GM12878 (cell line): ENCODE measurements around the gene C20orf144. TPM values are rescaled to one million over a fixed set of nuclear protein-coding genes. Genes with fewer than 3 reads are reported as not detected.

Experiments used
- ATAC-seq: fragments of 200-7000 bp; cut with Tn5 transposase; 3 replicates; pipeline ENCODE4 v1.9.1; 2020; ENCODE audit warnings: mild to moderate bottlenecking, moderate library complexity
- BruUV-seq: library from RNA; stranded (reverse); fragments of 400-500 nt; replicated peaks from 2 replicates; lab custom pipeline; 2021; lab: Mats Ljungman, UMichigan
- CTCF ChIA-PET: fragments of 300-600 bp; sonication (Branson Sonifier 250); formaldehyde crosslinking; extraction: SDS; loops from one replicate; lab custom pipeline; 2021; ENCODE audit warnings: inconsistent platforms; lab: Yijun Ruan, JAX
- POLR2A ChIA-PET: fragments of 350-600 bp; formaldehyde crosslinking; extraction: SDS; loops from one replicate; lab custom pipeline; 2021; ENCODE audit warnings: inconsistent platforms; lab: Charles Lee
- RAD21 ChIA-PET: fragments of 300-600 bp; sonication (Branson Sonifier 250); formaldehyde crosslinking; loops from one replicate; lab custom pipeline; 2023; ENCODE audit warnings: antibody characterized with exemption; ENCODE audit not compliant: unreplicated experiment; lab: Charles Lee
- SMC1A ChIA-PET: fragments of 300-600 bp; sonication (Branson Sonifier 250); formaldehyde crosslinking; loops from one replicate; lab custom pipeline; 2023; ENCODE audit not compliant: unreplicated experiment, uncharacterized antibody; lab: Charles Lee
- DNase-seq: peaks from one replicate; pipeline ENCODE4 v3.0.0-alpha.2; 2011; ENCODE audit warnings: low read depth, low spot score
- FAIRE-seq: peaks from 3 replicates; lab custom pipeline; 2011; peaks lifted over from hg19 to GRCh38; lab: Jason Lieb, UNC
- H2AFZ ChIP-seq: 2 replicates; pipeline ENCODE4 v1.6.0; 2011; ENCODE audit warnings: low read depth, low read length, control low read depth; ENCODE audit not compliant: control insufficient read depth
- H3K27ac ChIP-seq: 2 replicates; pipeline ENCODE4 v1.5.1; 2011; ENCODE audit warnings: control low read depth; ENCODE audit not compliant: control insufficient read depth, insufficient read depth
- H3K27me3 ChIP-seq, 2 experiments: replicated peaks in 1 of 2; 2 replicates each; pipeline versions ENCODE4 v1.6.0 to v1.6.1; 2011; ENCODE audit warnings: low read length in 1 of 2; ENCODE audit not compliant: control insufficient read depth in 2 of 2, insufficient read depth in 2 of 2
- H3K36me3 ChIP-seq, 2 experiments: 2 replicates each; pipeline ENCODE4 v1.5.1; 2011; ENCODE audit warnings: low read length in 1 of 2; ENCODE audit not compliant: control insufficient read depth in 2 of 2, insufficient read depth in 2 of 2
- H3K4me1 ChIP-seq: 2 replicates; pipeline ENCODE4 v1.6.1; 2011; ENCODE audit warnings: mild to moderate bottlenecking, low read length, moderate library complexity, mixed read lengths; ENCODE audit not compliant: control insufficient read depth, insufficient read depth
- H3K4me2 ChIP-seq: 2 replicates; pipeline ENCODE4 v1.6.0; 2011; ENCODE audit warnings: control low read depth; ENCODE audit not compliant: control insufficient read depth, insufficient read depth
- H3K4me3 ChIP-seq: fragments of 200-600 bp; sonication (generic); 2 replicates; pipeline ENCODE4 v1.5.1; 2016
- H3K79me2 ChIP-seq: 2 replicates; pipeline ENCODE4 v1.6.0; 2011; ENCODE audit warnings: low read length; ENCODE audit not compliant: control insufficient read depth, insufficient read depth
- H3K9ac ChIP-seq: 2 replicates; pipeline ENCODE4 v1.8.0; 2011; ENCODE audit warnings: low read length, control low read depth, mixed read lengths; ENCODE audit not compliant: control insufficient read depth, insufficient read depth
- H3K9me3 ChIP-seq: replicated peaks from 3 replicates; pipeline ENCODE4 v1.5.1; 2011; ENCODE audit warnings: mild to moderate bottlenecking, low read length; ENCODE audit not compliant: control insufficient read depth, insufficient read depth
- H4K20me1 ChIP-seq: 2 replicates; pipeline ENCODE4 v1.6.0; 2011; ENCODE audit not compliant: control insufficient read depth, insufficient read depth
- FOS ChIP-seq: IDR thresholded peaks from 3 replicates; pipeline ENCODE4 v1.6.1; 2011; ENCODE audit warnings: borderline replicate concordance; ENCODE audit not compliant: insufficient read length; ENCODE audit errors: extremely low read depth
- GABPA ChIP-seq: IDR thresholded peaks from 2 replicates; pipeline ENCODE4 v1.6.1; 2014; ENCODE audit warnings: antibody characterized with exemption, low read depth, mild to moderate bottlenecking, inconsistent platforms
- KLF5 ChIP-seq: fragments of 450-650 bp; IDR thresholded peaks from 2 replicates; pipeline ENCODE4 v1.6.1; 2014; ENCODE audit warnings: mild to moderate bottlenecking; ENCODE audit not compliant: partially characterized antibody
- NFIC ChIP-seq: IDR thresholded peaks from 2 replicates; pipeline ENCODE4 v1.6.1; 2012; ENCODE audit warnings: low read depth, mild to moderate bottlenecking, inconsistent platforms, low read length, moderate library complexity
- PAX5 ChIP-seq: IDR thresholded peaks from 2 replicates; pipeline ENCODE4 v1.6.1; 2011; ENCODE audit warnings: low read depth, low read length, borderline replicate concordance
- SMAD5 ChIP-seq: IDR thresholded peaks from 2 replicates; pipeline ENCODE4 v1.6.1; 2016; ENCODE audit warnings: antibody characterized with exemption, low read depth
- SMARCA5 ChIP-seq: fragments of 450-650 bp; IDR thresholded peaks from 2 replicates; pipeline ENCODE4 v1.6.1; 2017; ENCODE audit warnings: mild to moderate bottlenecking
- SREBF2 ChIP-seq: IDR thresholded peaks from 2 replicates; pipeline ENCODE4 v1.6.1; 2012; ENCODE audit warnings: mild to moderate bottlenecking, low read length
- ZBED1 ChIP-seq: IDR thresholded peaks from 2 replicates; pipeline ENCODE4 v1.6.1; 2016; ENCODE audit warnings: borderline replicate concordance
- WGBS: methylation state at CpG from one replicate; pipeline ENCODE4 v1.1.6; 2016; ENCODE audit warnings: low lambda C conversion rate; ENCODE audit not compliant: insufficient replicate concordance, insufficient coverage; ENCODE audit errors: missing lambda C conversion rate; 5-methylcytosine and 5-hydroxymethylcytosine counted together
- in situ Hi-C: fragments of 300-500 bp; cut with MboI; formaldehyde crosslinking; loops from 9 replicates; pipeline ENCODE4 v1.14.3; 2018; ENCODE audit warnings: mixed read lengths
- intact Hi-C: fragments of 100-400 bp; cut with micrococcal nuclease; formaldehyde crosslinking; loops from one replicate; pipeline ENCODE4 v1.14.2; 2022; ENCODE audit not compliant: unreplicated experiment
- polyA plus RNA-seq, 11 experiments: library from polyadenylated mRNA; depleted of rRNA in 4 of 11; unstranded in 6 of 11; stranded (reverse) in 5 of 11; fragments of >200 nt; fragmentation: Nextera tagmentation in 4 of 11; fragmentation: Illumina TruSeq in 1 of 11; extraction: Ambion mirVana in 4 of 11; extraction: Trizol in 1 of 11; gene quantifications; 1 replicate in 1 of 11; 2 replicates in 10 of 11; pipeline versions ENCODE4 v1.2.1 to v1.2.3, GENCODE V29; 2011 to 2016; ENCODE audit warnings: inconsistent platforms in 2 of 11, missing spikeins in 2 of 11, low read depth in 1 of 11
- total RNA-seq, 4 experiments: library from RNA; depleted of rRNA in 3 of 4; stranded (reverse); fragments of >200 nt in 3 of 4; fragmentation: Illumina TruSeq in 1 of 4; extraction: Trizol in 1 of 4; gene quantifications; 2 replicates each; pipeline versions ENCODE4 v1.2.1 to v1.2.3, GENCODE V29; 2013 to 2021

C20orf144 gene
- total and polyA plus RNA-seq, 10 of the 15 experiments (the other 5 are each of a cell fraction or from before 2014, with no cell fraction given), result 0.04 to 0.62 (median 0.23) TPM; not detected in 2

DNA sequence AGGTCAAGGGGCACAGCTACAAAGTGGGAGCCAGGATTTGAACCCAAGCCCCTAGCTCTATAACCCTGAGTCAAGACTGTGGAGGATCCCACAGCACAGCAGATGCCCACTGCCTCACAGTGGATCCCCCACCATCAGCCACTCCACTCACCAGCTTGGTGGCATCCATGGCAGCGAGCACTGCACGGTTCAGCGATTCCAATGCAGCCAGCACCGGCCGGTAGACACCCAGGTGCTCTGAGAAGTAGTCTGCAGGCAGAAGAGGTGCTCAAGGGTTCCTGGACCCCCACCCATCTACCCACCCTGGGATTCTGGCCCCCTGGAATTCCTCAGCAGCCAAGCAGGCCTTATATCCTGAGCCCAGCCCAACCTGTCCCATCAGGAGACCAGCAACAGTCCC, 7.1 kb downstream of the C20orf144 start:
- intact Hi-C loops, result loop anchor here (10.0 kb wide), 1 partner anchor 456 kb away; no protein-coding TSS in a partner anchor
- in situ Hi-C loops, result no loop called here

DNA sequence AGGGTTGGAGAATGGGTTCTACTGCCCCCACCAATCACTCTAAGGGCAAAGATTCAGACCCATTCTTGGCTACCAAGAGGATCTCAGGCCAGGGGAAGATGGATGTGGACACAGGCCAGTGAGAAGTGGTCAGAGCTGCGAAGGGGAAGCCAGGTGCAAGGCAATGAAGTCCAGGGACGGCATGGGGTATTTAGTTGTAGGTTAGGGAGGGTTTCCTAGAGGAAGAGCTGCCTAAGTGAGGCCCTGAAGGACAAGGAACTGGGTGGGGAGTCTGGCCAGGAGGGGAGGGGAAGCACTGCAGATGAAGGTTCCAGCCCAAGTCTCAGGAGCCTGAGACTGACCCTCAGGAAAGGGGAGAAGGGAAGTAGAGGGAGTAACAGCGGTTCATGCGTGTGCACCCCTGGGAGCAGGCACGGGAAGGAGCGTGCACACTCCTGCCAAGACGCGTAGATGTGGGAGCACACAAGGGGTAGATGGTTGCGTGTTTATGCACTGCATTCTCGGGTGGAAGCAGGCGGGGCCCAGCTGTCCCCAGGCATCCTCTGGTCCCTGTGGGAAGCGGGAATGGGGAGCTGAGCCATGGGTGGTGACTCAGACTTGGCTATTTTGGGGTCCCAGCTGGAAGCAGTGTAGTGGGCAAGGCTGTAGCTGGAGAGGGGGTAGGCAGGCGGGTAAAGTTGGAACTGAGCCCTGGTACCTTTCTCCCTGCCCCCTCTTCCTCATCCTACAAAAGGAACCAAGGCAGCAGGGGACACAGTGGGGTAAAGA, 7.9 kb downstream of the C20orf144 start:
- WGBS, result 89% methylated on average over 13 of the region's 13 CpGs
- no peak overlapping the region for H3K4me3 ChIP-seq
- TF ChIP-seq SREBF2 (no peak), NFIC (no peak), KLF5 (no peak), SMAD5 (no peak), FOS (no peak), SMARCA5 (no peak), ZBED1 (no peak)
- TF ChIP-seq, all 136 proteins: peak for 0
- no peak overlapping the region for H3K27ac ChIP-seq
- in situ Hi-C loops (no loop called here), intact Hi-C loops (loop anchor here (10.0 kb wide), 1 partner anchor 455 kb away; no protein-coding TSS in a partner anchor)
- no peak for ATAC-seq
- H3K36me3 ChIP-seq, result no peaks in the 10 kb centered on the region
- peaks cover 22% of the 10 kb centered on the region for H3K4me1 ChIP-seq
- no peak overlapping the region for H2AFZ ChIP-seq
- no peak for DNase-seq
- SMC1A ChIA-PET, result no interaction called here
- H3K27me3 ChIP-seq, result no peaks in the 10 kb centered on the region
- no peak overlapping the region for H3K9ac ChIP-seq
- peaks cover 4% of the 10 kb centered on the region; the same call in 1 of the 2 replicates for H4K20me1 ChIP-seq
- CTCF ChIA-PET, result interaction anchor here (3.5 to 3.9 kb wide), 2 partner anchors 10 to 212 kb away, joined by 36 to 43 read pairs; no protein-coding TSS in a partner anchor
- FAIRE-seq, result no peak
- BruUV-seq, result no TSS peak
- RAD21 ChIA-PET, result interaction anchor here (0.5 to 2.2 kb wide), 5 partner anchors 10 to 708 kb away, joined by 3 to 6 read pairs (median 3); no protein-coding TSS in a partner anchor
- no peak overlapping the region for H3K4me2 ChIP-seq
- no peaks in the 10 kb centered on the region for H3K9me3 ChIP-seq
- POLR2A ChIA-PET, result interaction anchor here (1.1 kb wide), 1 partner anchor 12 kb away, joined by 3 read pairs; no protein-coding TSS in a partner anchor
- peaks cover 2% of the 10 kb centered on the region for H3K79me2 ChIP-seq

More for the DNA sequence above, 7.1 kb downstream of the C20orf144 start:
- H3K27ac ChIP-seq, result no peak overlapping the region
- H2AFZ ChIP-seq, result no peak overlapping the region
- H3K4me2 ChIP-seq, result no peak overlapping the region
- ChIA-PET SMC1A (interaction anchor here (1.3 to 4.0 kb wide), 8 partner anchors 16 to 267 kb away, joined by 3 to 20 read pairs (median 5); partner anchors contain the start of gene CDK5RAP1), CTCF (interaction anchor here (1.1 to 4.1 kb wide), 8 partner anchors 11 to 267 kb away, joined by 4 to 43 read pairs (median 18); partner anchors contain the start of gene CDK5RAP1), POLR2A (interaction anchor here (0.7 to 1.1 kb wide), 2 partner anchors 12 to 148 kb away, joined by 3 read pairs; no protein-coding TSS in a partner anchor), RAD21 (interaction anchor here (0.6 to 3.3 kb wide), 10 partner anchors 10 to 211 kb away, joined by 3 to 25 read pairs (median 3); no protein-coding TSS in a partner anchor)
- TF ChIP-seq GABPA (no peak), PAX5 (peak; percentile 42; the same call in 1 of the 2 replicates)
- BruUV-seq, result no TSS peak
- H4K20me1 ChIP-seq, result peaks cover 4% of the 10 kb centered on the region; the same call in 1 of the 2 replicates
- ATAC-seq (no peak), DNase-seq (no peak), FAIRE-seq (no peak)
- H3K36me3 ChIP-seq, result no peaks in the 10 kb centered on the region
- peaks cover 2% of the 10 kb centered on the region for H3K79me2 ChIP-seq
- no peaks in the 10 kb centered on the region for H3K9me3 ChIP-seq
- no peaks in the 10 kb centered on the region for H3K27me3 ChIP-seq
- no peak overlapping the region for H3K4me3 ChIP-seq
- no peak overlapping the region for H3K9ac ChIP-seq
- peaks cover 24% of the 10 kb centered on the region for H3K4me1 ChIP-seq
- WGBS, result 38% methylated on average over 5 of the region's 5 CpGs
